HG02981 (cell line): ENCODE results near the gene TMEM141.
"Not testable (repeated sequence)": the region's sequence is repeated elsewhere in the genome, so short reads cannot be mapped to it uniquely, and the experiment has no call there.

Source experiments
- ATAC-seq: cut with Tn5 transposase; IDR thresholded peaks from one replicate; pipeline ENCODE4 v1.9.1; 2021; ENCODE audit warnings: mild to moderate bottlenecking, moderate library complexity; ENCODE audit not compliant: unreplicated experiment

Gene TMEM141

GRCh38 chr9:136755302-136756133 is 35.6 kb upstream of the TMEM141 start:
- not testable (repeated sequence) for ATAC-seq

- ATAC-seq = no peak
Observed at GRCh38 chr9:136756134-136756438, 35.1 kb upstream of the TMEM141 start.

- no peak for ATAC-seq
Observed at GRCh38 chr9:136756836-136757235, 34.3 kb upstream of the TMEM141 start.

- no peak for ATAC-seq
Observed at GRCh38 chr9:136757328-136757727, 33.8 kb upstream of the TMEM141 start.

GRCh38 chr9:136757751-136758140 is 33.4 kb upstream of the TMEM141 start:
- no peak for ATAC-seq

GRCh38 chr9:136759001-136759400 is 32.1 kb upstream of the TMEM141 start:
- ATAC-seq = no peak

- ATAC-seq = no peak
Observed at GRCh38 chr9:136759436-136760325, 31.5 kb upstream of the TMEM141 start.

GRCh38 chr9:136760424-136760823 is 30.7 kb upstream of the TMEM141 start:
- ATAC-seq = no peak

GRCh38 chr9:136760834-136761544 is 30.2 kb upstream of the TMEM141 start:
- not testable (repeated sequence) for ATAC-seq

- no peak for ATAC-seq
Observed at GRCh38 chr9:136761545-136761981, 29.6 kb upstream of the TMEM141 start.

- no peak for ATAC-seq
Observed at GRCh38 chr9:136762221-136762691, 28.9 kb upstream of the TMEM141 start.

- ATAC-seq = no peak
Observed at GRCh38 chr9:136762915-136763648, 28.1 kb upstream of the TMEM141 start.

- no peak for ATAC-seq
Observed at GRCh38 chr9:136763649-136764035, 27.5 kb upstream of the TMEM141 start.

- ATAC-seq = no peak
Observed at GRCh38 chr9:136764301-136764891, 26.7 kb upstream of the TMEM141 start, which contains the start of gene LCN15. Gene LCN15 (minus strand): TSS chr9:136764518. CDS start chr9:136764488, 30 bp downstream.

GRCh38 chr9:136765041-136765440 is 26.1 kb upstream of the TMEM141 start:
- ATAC-seq = no peak

GRCh38 chr9:136765745-136766409 is 25.3 kb upstream of the TMEM141 start:
- ATAC-seq = peak; percentile 60

GRCh38 chr9:136766410-136767120 is 24.6 kb upstream of the TMEM141 start:
- not testable (repeated sequence) for ATAC-seq

GRCh38 chr9:136769710-136770191 is 21.4 kb upstream of the TMEM141 start:
- no peak for ATAC-seq
